ENCODE results near the gene TESK1.
"Not testable (repeated sequence)": the region's sequence is repeated elsewhere in the genome, so short reads cannot be mapped to it uniquely, and the experiment has no call there.

TESK1 gene

GRCh38 chr9:35636877-35637246 is 31.8 kb downstream of the TESK1 start:
- H3K27ac ChIP-seq (ENCODE audit: low read length); H3K27me3 ChIP-seq (ENCODE audit: control insufficient read depth in 1 of 2, insufficient read depth in 2 of 2, low read length in 2 of 2); H3K9ac ChIP-seq (ENCODE audit: low read length in 2 of 2); H3K4me3 ChIP-seq (ENCODE audit: low read length in 2 of 2); H3K36me3 ChIP-seq (ENCODE audit: control insufficient read depth in 2 of 2, insufficient read depth in 2 of 2, low read length in 2 of 2); H3K9me3 ChIP-seq (ENCODE audit: control insufficient read depth in 2 of 2, low read length in 2 of 2); H3K4me1 ChIP-seq (ENCODE audit: control insufficient read depth, insufficient read depth, low read length): not testable (repeated sequence)

DNA sequence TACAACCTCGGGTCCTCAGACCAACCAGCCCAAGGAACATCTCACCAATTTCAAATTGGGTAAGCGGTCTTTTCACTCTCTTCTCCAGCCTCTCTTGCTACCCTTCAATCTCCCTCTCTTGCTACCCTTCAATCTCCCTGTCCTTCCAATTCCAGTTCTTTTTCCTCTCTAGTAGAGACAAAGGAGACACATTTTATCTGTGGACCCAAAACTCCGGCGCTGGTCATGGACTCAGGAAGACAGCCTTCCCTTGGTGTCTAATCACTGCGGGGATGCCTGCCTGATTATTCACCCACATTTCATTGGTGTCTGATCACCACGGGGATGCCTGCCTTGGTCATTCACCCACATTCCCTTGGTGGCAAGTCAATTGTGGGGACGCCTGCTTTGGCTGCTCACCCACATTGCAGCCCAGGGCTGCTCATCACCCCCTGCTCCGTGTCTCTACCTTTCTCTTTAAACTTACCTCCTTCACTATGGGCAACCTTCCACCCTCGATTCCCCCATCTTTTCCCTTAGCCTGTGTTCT is 32.4 kb downstream of the TESK1 start:
- not testable (repeated sequence) for H3K9me3 ChIP-seq (ENCODE audit: control insufficient read depth in 2 of 2, low read length in 2 of 2); H3K27ac ChIP-seq (ENCODE audit: low read length); H3K4me1 ChIP-seq (ENCODE audit: control insufficient read depth, insufficient read depth, low read length); H3K36me3 ChIP-seq (ENCODE audit: control insufficient read depth in 2 of 2, insufficient read depth in 2 of 2, low read length in 2 of 2); H3K9ac ChIP-seq (ENCODE audit: low read length in 2 of 2); H3K27me3 ChIP-seq (ENCODE audit: control insufficient read depth in 1 of 2, insufficient read depth in 2 of 2, low read length in 2 of 2); H3K4me3 ChIP-seq (ENCODE audit: low read length in 2 of 2)

DNA sequence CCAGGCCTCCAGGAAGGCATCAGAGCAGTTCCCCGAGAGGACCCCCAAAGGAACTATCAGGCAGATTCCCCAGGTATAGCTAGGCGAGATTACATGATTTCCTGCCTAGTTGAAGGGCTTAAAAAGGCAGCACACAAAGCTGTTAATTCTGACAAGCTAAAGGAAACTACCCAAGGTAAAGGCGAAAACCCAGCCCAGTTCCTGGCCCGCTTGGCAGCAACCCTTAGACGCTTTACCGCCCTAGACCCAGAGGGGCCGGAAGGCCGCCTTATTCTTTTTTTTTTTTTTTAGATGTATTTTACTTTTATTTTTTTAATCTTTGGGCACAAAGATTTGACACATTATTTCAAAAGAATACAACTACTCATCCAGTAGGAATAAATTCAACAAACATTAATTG is 33.7 kb downstream of the TESK1 start:
- H3K27me3 ChIP-seq (ENCODE audit: control insufficient read depth in 1 of 2, insufficient read depth in 2 of 2, low read length in 2 of 2); H3K36me3 ChIP-seq (ENCODE audit: control insufficient read depth in 2 of 2, insufficient read depth in 2 of 2, low read length in 2 of 2); H3K27ac ChIP-seq (ENCODE audit: low read length); H3K9ac ChIP-seq (ENCODE audit: low read length in 2 of 2); H3K4me1 ChIP-seq (ENCODE audit: control insufficient read depth, insufficient read depth, low read length); H3K4me3 ChIP-seq (ENCODE audit: low read length in 2 of 2); H3K9me3 ChIP-seq (ENCODE audit: control insufficient read depth in 2 of 2, low read length in 2 of 2): not testable (repeated sequence)

DNA sequence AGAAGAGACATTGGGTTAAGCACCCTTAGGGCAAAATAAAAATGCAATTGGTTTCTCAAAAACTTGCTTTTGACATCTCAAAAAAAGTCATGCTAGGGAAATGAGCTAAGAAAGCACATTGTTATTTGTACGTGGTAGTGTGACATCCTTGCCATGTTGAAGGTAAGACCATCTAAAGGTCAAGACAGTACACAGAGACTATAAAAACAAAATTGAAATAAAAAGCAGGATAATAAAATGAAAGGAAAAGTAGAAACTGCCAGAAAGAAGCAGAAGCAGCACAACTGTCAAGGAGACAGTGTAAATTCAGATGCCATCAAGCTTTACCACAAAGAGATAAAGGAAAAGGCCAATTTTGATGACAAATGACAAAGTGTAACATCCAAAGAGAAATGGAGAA is 34.2 kb downstream of the TESK1 start:
- not testable (repeated sequence) for H3K9ac ChIP-seq (ENCODE audit: low read length in 2 of 2); H3K27me3 ChIP-seq (ENCODE audit: control insufficient read depth in 1 of 2, insufficient read depth in 2 of 2, low read length in 2 of 2); H3K27ac ChIP-seq (ENCODE audit: low read length); H3K4me3 ChIP-seq (ENCODE audit: low read length in 2 of 2); H3K36me3 ChIP-seq (ENCODE audit: control insufficient read depth in 2 of 2, insufficient read depth in 2 of 2, low read length in 2 of 2); H3K9me3 ChIP-seq (ENCODE audit: control insufficient read depth in 2 of 2, low read length in 2 of 2); H3K4me1 ChIP-seq (ENCODE audit: control insufficient read depth, insufficient read depth, low read length)

DNA sequence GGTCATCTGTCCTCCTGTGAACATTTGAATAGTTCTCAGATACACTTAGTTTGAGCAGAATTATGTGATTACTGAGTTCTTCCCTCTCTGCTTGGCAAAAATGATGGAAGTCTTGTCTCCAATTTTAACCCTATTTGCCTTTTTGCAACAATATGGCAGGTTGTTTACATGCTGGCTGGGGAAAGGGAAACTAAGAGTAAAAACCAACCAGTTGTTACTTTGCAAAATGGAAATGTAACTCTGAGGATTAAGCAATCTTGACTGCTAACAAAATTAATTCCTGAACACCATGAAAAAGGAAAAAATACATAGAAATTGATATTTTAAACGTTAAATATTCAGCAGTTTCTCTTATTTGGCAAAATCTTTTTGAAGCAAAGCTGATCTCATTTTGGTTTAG is 34.6 kb downstream of the TESK1 start:
- no peak overlapping the region for H3K9ac ChIP-seq (ENCODE audit: low read length in 2 of 2)
- no peaks in the 10 kb centered on the region for H3K36me3 ChIP-seq (ENCODE audit: control insufficient read depth in 2 of 2, insufficient read depth in 2 of 2, low read length in 2 of 2)
- no peaks in the 10 kb centered on the region for H3K9me3 ChIP-seq (ENCODE audit: control insufficient read depth in 2 of 2, low read length in 2 of 2)
- H3K27ac ChIP-seq (ENCODE audit: low read length): no peak overlapping the region
- H3K27me3 ChIP-seq (ENCODE audit: control insufficient read depth in 1 of 2, insufficient read depth in 2 of 2, low read length in 2 of 2): no peaks in the 10 kb centered on the region
- H3K4me3 ChIP-seq (ENCODE audit: low read length in 2 of 2): no peak overlapping the region
- H3K4me1 ChIP-seq (ENCODE audit: control insufficient read depth, insufficient read depth, low read length): no peaks in the 10 kb centered on the region

DNA sequence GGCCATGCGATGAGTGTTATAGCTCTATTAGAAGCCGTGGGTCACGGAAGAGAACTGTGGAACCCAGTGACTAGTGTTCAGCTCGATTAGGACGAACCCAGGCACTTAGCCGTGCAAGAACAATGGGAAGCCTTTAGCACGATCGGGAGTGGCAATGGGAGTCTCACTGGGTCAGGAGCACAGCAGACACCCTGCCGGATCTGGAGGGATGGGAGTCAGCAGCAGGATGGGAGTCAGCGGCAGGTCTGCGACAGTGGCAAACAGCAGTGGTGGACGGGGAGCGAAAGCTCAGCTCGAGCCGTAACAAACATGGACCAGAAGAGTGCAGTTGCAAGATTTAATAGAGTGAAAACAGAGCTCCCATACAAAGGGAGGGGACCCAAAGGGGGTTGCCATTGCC is 35.4 kb downstream of the TESK1 start:
- H3K27me3 ChIP-seq (ENCODE audit: control insufficient read depth in 1 of 2, insufficient read depth in 2 of 2, low read length in 2 of 2); H3K9me3 ChIP-seq (ENCODE audit: control insufficient read depth in 2 of 2, low read length in 2 of 2); H3K36me3 ChIP-seq (ENCODE audit: control insufficient read depth in 2 of 2, insufficient read depth in 2 of 2, low read length in 2 of 2); H3K27ac ChIP-seq (ENCODE audit: low read length); H3K4me3 ChIP-seq (ENCODE audit: low read length in 2 of 2); H3K9ac ChIP-seq (ENCODE audit: low read length in 2 of 2); H3K4me1 ChIP-seq (ENCODE audit: control insufficient read depth, insufficient read depth, low read length): not testable (repeated sequence)

GRCh38 chr9:35641478-35641877 is 36.4 kb downstream of the TESK1 start:
- not testable (repeated sequence) for H3K27ac ChIP-seq (ENCODE audit: low read length); H3K9me3 ChIP-seq (ENCODE audit: control insufficient read depth in 2 of 2, low read length in 2 of 2); H3K9ac ChIP-seq (ENCODE audit: low read length in 2 of 2); H3K27me3 ChIP-seq (ENCODE audit: control insufficient read depth in 1 of 2, insufficient read depth in 2 of 2, low read length in 2 of 2); H3K4me3 ChIP-seq (ENCODE audit: low read length in 2 of 2); H3K36me3 ChIP-seq (ENCODE audit: control insufficient read depth in 2 of 2, insufficient read depth in 2 of 2, low read length in 2 of 2); H3K4me1 ChIP-seq (ENCODE audit: control insufficient read depth, insufficient read depth, low read length)

- Histone ChIP-seq H3K9me3 (ENCODE audit: control insufficient read depth in 2 of 2, low read length in 2 of 2) (no peaks in the 10 kb centered on the region), H3K4me1 (ENCODE audit: control insufficient read depth, insufficient read depth, low read length) (peaks cover 12% of the 10 kb centered on the region), H3K4me3 (ENCODE audit: low read length in 2 of 2) (no peak overlapping the region), H3K9ac (ENCODE audit: low read length in 2 of 2) (no peak overlapping the region), H3K36me3 (ENCODE audit: control insufficient read depth in 2 of 2, insufficient read depth in 2 of 2, low read length in 2 of 2) (no peaks in the 10 kb centered on the region), H3K27me3 (ENCODE audit: control insufficient read depth in 1 of 2, insufficient read depth in 2 of 2, low read length in 2 of 2) (no peaks in the 10 kb centered on the region), H3K27ac (ENCODE audit: low read length) (no peak overlapping the region)
Measured at GRCh38 chr9:35643046-35643445, 38.0 kb downstream of the TESK1 start.

- not testable (repeated sequence) for H3K27ac ChIP-seq (ENCODE audit: low read length); H3K36me3 ChIP-seq (ENCODE audit: control insufficient read depth in 2 of 2, insufficient read depth in 2 of 2, low read length in 2 of 2); H3K27me3 ChIP-seq (ENCODE audit: control insufficient read depth in 1 of 2, insufficient read depth in 2 of 2, low read length in 2 of 2); H3K9me3 ChIP-seq (ENCODE audit: control insufficient read depth in 2 of 2, low read length in 2 of 2)
- Histone ChIP-seq H3K9ac (ENCODE audit: low read length in 2 of 2) (peak overlapping the region in 1 of 2 donors; percentile 80), H3K4me1 (ENCODE audit: control insufficient read depth, insufficient read depth, low read length) (peaks cover 19% of the 10 kb centered on the region), H3K4me3 (ENCODE audit: low read length in 2 of 2) (peak overlapping the region in 1 of 2 donors; percentile 85)
Measured at GRCh38 chr9:35645736-35646135, 40.7 kb downstream of the TESK1 start.

DNA sequence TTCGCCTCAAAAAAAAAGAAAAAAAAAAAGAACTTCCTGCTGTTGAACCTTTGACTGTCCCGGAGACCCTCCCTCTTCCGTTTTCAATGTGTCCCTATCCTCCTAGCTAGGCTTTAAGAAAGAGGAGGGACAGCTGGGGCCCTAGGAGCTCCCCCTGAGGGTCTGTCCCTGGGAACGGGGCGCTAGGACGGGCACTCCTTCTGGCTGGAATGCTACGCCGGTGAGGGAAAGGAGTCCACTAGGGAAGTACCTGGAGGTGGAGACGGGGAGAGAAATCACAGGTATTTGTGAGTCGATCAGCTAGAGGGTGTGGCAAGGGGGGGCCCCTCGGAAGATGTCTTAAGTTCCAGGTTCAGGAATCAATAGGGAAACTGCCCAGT is 41.1 kb downstream of the TESK1 start:
- H3K9ac ChIP-seq (ENCODE audit: low read length in 2 of 2): peak overlapping the region; percentile 80 to 89
- H3K27ac ChIP-seq (ENCODE audit: low read length): peak overlapping the region; percentile 76
- H3K4me1 ChIP-seq (ENCODE audit: control insufficient read depth, insufficient read depth, low read length): peaks cover 20% of the 10 kb centered on the region
- no peaks in the 10 kb centered on the region for H3K9me3 ChIP-seq (ENCODE audit: control insufficient read depth in 2 of 2, low read length in 2 of 2)
- peak overlapping the region; percentile 74 to 85 for H3K4me3 ChIP-seq (ENCODE audit: low read length in 2 of 2)
- no peaks in the 10 kb centered on the region for H3K27me3 ChIP-seq (ENCODE audit: control insufficient read depth in 1 of 2, insufficient read depth in 2 of 2, low read length in 2 of 2)
- H3K36me3 ChIP-seq (ENCODE audit: control insufficient read depth in 2 of 2, insufficient read depth in 2 of 2, low read length in 2 of 2): no peaks in the 10 kb centered on the region

DNA sequence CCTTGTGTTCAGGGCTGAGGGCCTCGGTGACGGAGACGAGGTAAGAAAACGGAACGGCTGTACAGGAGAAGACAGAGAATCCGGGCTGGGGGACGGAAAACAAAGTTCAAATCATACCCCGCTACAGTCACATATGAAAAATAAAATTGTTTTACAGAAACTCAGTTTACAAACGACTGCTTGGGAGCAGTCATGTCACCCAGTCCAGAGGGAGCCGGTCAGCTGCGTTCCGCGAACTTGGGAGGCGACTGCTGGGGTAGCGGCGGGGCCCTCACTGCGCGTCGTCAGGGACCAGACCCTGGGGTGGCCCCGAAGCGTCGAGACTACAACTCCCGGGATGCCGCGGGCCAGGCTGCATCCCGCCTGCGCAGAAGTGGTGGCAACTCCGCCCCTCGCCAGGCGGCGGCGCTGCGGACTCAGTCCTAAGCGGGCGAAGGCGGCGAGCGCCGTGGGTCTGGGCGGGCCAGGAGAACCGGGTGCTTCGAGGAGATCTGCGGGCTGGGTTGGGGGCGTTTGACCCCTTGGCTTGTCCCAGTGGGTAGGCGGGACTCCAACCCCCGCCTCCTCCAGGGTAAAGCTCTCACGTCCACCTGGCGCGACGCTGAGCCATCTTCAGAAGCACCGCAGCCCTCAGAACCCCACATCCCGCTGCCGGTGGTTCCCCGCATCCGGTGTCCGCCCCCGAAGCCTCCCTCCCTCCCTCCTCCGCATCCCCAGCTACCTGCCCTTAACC is 41.6 kb downstream of the TESK1 start:
- no peaks in the 10 kb centered on the region for H3K27me3 ChIP-seq (ENCODE audit: control insufficient read depth in 1 of 2, insufficient read depth in 2 of 2, low read length in 2 of 2)
- H3K4me3 ChIP-seq (ENCODE audit: low read length in 2 of 2): peak overlapping the region; percentile 74 to 85
- peak overlapping the region; percentile 76 for H3K27ac ChIP-seq (ENCODE audit: low read length)
- H3K9me3 ChIP-seq (ENCODE audit: control insufficient read depth in 2 of 2, low read length in 2 of 2): no peaks in the 10 kb centered on the region
- H3K36me3 ChIP-seq (ENCODE audit: control insufficient read depth in 2 of 2, insufficient read depth in 2 of 2, low read length in 2 of 2): no peaks in the 10 kb centered on the region
- peak overlapping the region; percentile 80 to 89 for H3K9ac ChIP-seq (ENCODE audit: low read length in 2 of 2)
- peaks cover 20% of the 10 kb centered on the region for H3K4me1 ChIP-seq (ENCODE audit: control insufficient read depth, insufficient read depth, low read length)
